ENCODE results near the gene C4orf50.

C4orf50 gene

GRCh38 chr4:5984843-5985242 is 33.4 kb downstream of the C4orf50 start:
- no peak for TF ChIP-seq EZH2 (IDR thresholded peaks at IDR 0.05; ENCODE audit: borderline replicate concordance, low read length)
- TF ChIP-seq, protein P1, sequence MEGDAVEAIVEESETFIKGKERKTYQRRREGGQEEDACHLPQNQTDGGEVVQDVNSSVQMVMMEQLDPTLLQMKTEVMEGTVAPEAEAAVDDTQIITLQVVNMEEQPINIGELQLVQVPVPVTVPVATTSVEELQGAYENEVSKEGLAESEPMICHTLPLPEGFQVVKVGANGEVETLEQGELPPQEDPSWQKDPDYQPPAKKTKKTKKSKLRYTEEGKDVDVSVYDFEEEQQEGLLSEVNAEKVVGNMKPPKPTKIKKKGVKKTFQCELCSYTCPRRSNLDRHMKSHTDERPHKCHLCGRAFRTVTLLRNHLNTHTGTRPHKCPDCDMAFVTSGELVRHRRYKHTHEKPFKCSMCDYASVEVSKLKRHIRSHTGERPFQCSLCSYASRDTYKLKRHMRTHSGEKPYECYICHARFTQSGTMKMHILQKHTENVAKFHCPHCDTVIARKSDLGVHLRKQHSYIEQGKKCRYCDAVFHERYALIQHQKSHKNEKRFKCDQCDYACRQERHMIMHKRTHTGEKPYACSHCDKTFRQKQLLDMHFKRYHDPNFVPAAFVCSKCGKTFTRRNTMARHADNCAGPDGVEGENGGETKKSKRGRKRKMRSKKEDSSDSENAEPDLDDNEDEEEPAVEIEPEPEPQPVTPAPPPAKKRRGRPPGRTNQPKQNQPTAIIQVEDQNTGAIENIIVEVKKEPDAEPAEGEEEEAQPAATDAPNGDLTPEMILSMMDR (IDR thresholded peaks at IDR 0.05; ENCODE audit: low read length): no peak
- Histone ChIP-seq H3K9me3 (ENCODE audit: low read length) (no peaks in the 10 kb centered on the region), H2AFZ (ENCODE audit: low read length) (no peak overlapping the region), H3K79me2 (ENCODE audit: insufficient read depth, low read length) (no peaks in the 10 kb centered on the region), H3K27ac (ENCODE audit: low read depth, low read length, poor library complexity, severe bottlenecking) (no peak overlapping the region), H3K9ac (ENCODE audit: low read length) (no peak overlapping the region), H3K4me1 (ENCODE audit: insufficient read depth, low read length, severe bottlenecking) (no peaks in the 10 kb centered on the region), H3F3A (ENCODE audit: insufficient read depth, low read length) (no peaks in the 10 kb centered on the region), H3K36me3 (ENCODE audit: insufficient read depth, low read length) (no peaks in the 10 kb centered on the region), H3K27me3 (ENCODE audit: insufficient read depth, low read length) (no peaks in the 10 kb centered on the region), H3K4me2 (ENCODE audit: low read length) (no peak overlapping the region), H3K9me2 (ENCODE audit: low read depth, low read length) (no peaks in the 10 kb centered on the region), H4K20me1 (ENCODE audit: insufficient read depth, low read length) (no peaks in the 10 kb centered on the region), H3K4me3 (ENCODE audit: low read depth, low read length, poor library complexity, severe bottlenecking) (no peak overlapping the region)

- Histone ChIP-seq H3K9me3 (ENCODE audit: low read length) (no peaks in the 10 kb centered on the region), H3F3A (ENCODE audit: insufficient read depth, low read length) (no peaks in the 10 kb centered on the region), H3K27ac (ENCODE audit: low read depth, low read length, poor library complexity, severe bottlenecking) (no peak overlapping the region), H3K9ac (ENCODE audit: low read length) (no peak overlapping the region), H3K9me2 (ENCODE audit: low read depth, low read length) (no peaks in the 10 kb centered on the region), H3K4me1 (ENCODE audit: insufficient read depth, low read length, severe bottlenecking) (no peaks in the 10 kb centered on the region), H3K36me3 (ENCODE audit: insufficient read depth, low read length) (no peaks in the 10 kb centered on the region), H3K79me2 (ENCODE audit: insufficient read depth, low read length) (no peaks in the 10 kb centered on the region), H3K27me3 (ENCODE audit: insufficient read depth, low read length) (no peaks in the 10 kb centered on the region), H3K4me3 (ENCODE audit: low read depth, low read length, poor library complexity, severe bottlenecking) (no peak overlapping the region), H3K4me2 (ENCODE audit: low read length) (no peak overlapping the region), H2AFZ (ENCODE audit: low read length) (no peak overlapping the region), H4K20me1 (ENCODE audit: insufficient read depth, low read length) (no peaks in the 10 kb centered on the region)
- TF ChIP-seq, protein P1 (IDR thresholded peaks at IDR 0.05; ENCODE audit: low read length): no peak
- no peak for TF ChIP-seq EZH2 (IDR thresholded peaks at IDR 0.05; ENCODE audit: borderline replicate concordance, low read length)
Measured at GRCh38 chr4:5982156-5982973, 35.9 kb downstream of the C4orf50 start.

DNA sequence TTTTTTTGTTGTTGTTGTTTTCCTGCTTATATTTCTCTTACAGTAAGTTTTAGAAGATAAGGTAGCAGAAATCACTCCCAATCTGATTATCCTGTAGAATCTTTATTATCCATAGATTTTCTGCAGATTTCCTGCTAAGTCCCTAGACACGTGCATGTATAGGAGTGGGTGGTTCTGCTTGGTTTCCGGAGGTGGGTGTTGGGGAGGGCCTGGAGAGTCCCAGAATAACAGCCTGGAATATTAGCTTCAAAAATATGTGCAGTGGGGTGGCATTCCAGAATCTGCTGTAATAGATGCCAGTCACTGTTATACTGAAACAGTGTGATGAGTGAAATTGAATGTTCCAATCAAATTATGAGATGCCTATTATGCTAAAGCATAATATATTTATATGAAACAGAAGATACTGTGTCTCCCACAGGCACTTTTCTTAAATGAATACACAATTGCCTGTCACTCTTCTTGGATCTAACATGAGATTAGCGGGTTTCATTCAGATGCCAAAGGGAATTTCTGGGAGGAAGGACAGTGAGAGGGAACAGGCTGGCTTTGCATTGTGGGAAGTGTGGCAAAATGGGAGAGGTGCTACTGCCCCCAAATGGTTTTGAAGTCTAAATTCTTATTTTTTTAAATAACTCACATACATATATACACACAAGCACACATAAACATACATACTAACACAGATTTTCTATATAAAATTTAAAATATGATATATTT is 37.6 kb downstream of the C4orf50 start:
- Histone ChIP-seq H3K27me3 (ENCODE audit: insufficient read depth, low read length) (no peaks in the 10 kb centered on the region), H3K9me3 (ENCODE audit: low read length) (no peaks in the 10 kb centered on the region), H2AFZ (ENCODE audit: low read length) (no peak overlapping the region), H3K9ac (ENCODE audit: low read length) (no peak overlapping the region), H3K36me3 (ENCODE audit: insufficient read depth, low read length) (no peaks in the 10 kb centered on the region), H3K4me1 (ENCODE audit: insufficient read depth, low read length, severe bottlenecking) (no peaks in the 10 kb centered on the region), H3K79me2 (ENCODE audit: insufficient read depth, low read length) (no peaks in the 10 kb centered on the region), H3K9me2 (ENCODE audit: low read depth, low read length) (no peaks in the 10 kb centered on the region), H3K27ac (ENCODE audit: low read depth, low read length, poor library complexity, severe bottlenecking) (no peak overlapping the region), H4K20me1 (ENCODE audit: insufficient read depth, low read length) (no peaks in the 10 kb centered on the region), H3K4me3 (ENCODE audit: low read depth, low read length, poor library complexity, severe bottlenecking) (no peak overlapping the region), H3F3A (ENCODE audit: insufficient read depth, low read length) (no peaks in the 10 kb centered on the region), H3K4me2 (ENCODE audit: low read length) (no peak overlapping the region)
- TF ChIP-seq, protein P1 (IDR thresholded peaks at IDR 0.05; ENCODE audit: low read length): no peak
- TF ChIP-seq EZH2 (IDR thresholded peaks at IDR 0.05; ENCODE audit: borderline replicate concordance, low read length): no peak

Data from OCI-LY1 (cell line).